Activated CD4-positive, CD25-positive, alpha-beta regulatory T cell treated with anti-CD3 and anti-CD28 coated beads, Interleukin-2, amount 50 U/mL, for 72 hours (primary cell): Measurements from ENCODE around the gene WDR36.

Source experiments
- DNase-seq: peaks from one replicate; pipeline ENCODE4 v3.0.0; 2021

WDR36 gene

DNA sequence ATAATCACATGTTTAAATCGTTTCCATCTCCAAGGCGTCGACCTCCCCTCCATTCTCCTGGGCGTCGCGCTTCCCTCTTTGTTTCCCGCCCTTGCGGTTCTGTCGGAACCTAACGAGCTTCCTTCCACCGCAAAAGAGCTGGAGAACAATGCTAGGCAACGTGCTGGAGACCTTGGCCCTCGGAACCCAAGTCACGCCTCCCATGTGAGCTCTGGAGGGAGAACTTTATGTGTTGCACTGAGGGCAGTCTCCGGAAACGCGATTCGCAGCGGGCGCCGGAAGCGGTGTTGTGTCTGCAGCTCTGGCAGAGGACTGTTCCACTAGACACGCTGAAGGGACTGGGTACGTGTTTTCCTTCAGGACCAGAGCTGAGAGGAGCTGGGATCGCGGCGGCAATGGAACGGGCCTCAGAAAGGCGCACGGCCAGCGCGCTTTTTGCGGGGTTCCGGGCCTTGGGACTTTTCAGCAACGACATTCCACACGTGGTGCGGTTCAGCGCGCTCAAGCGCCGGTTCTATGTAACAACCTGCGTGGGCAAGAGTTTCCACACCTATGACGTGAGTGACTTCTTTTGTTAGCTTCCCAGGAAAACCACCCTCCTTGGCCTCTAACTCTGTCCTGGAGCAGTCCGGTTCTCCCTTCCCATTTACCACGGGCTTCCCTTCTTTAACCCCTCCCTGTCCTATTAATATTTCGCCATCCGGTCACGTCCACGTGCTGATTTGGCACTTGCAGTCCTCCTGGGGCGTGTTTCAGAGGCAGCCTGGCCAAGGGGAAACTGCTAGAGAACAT lies at the start of gene WDR36:
TSS of gene WDR36 (plus strand) at position 287 of the 792 bp plus-strand sequence. CDS start at position 396, 109 bp downstream.
- DNase-seq = peak; percentile 87

DNA sequence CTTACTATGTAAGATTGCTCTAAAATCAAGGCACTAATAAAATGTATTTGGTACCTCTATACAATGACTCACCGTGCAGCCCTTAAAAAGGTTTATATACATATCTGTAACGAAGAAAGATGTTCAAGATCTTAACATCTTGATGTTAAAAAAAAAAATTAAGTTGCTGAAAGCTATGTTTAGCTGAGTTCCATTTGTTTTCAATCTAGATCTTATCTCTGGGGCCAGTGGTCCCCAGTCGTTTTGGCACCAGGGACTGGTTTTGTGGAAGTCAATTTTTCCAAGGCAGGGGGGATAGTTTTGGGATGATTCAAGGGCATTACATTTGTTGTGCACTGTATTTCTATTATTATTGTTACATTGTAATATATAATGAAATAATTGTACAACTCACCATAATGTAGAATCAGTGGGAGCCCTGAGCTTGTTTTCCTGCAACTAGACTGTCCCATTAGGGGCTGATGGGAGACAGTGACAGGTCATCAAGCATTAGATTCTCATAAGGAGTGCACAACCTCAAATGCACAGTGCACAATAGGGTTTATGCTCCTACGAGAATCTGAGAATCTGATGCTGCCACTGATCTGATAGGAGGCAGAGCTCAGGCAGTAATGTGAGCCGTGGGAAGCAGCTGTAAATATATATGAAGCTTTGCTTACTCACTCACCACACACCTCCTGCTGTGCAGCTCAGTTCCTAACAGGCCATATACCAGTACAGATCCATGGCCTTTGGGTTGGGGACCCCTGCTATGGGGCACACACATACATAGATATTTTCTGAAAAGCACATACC lies 48.2 kb upstream of the WDR36 start:
- no peak for DNase-seq

DNA sequence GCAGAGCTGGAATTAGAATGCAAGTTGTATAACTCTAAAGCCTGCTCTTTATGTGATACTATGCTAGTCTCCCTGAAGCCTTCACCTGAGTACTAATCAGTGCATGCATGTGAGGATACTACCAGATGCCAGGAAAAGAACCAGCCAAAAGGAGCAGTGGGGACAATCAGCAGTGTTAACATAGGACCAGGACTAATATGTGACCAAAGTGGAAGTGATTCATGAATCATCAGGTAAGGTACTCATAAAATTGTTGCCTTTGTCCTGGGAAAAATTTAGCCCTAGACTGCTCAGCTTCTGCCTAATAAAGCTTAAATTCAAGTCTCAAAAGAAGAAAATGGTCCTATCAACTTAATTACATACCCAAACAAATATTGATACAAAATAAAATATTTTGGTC lies 34.1 kb upstream of the WDR36 start:
- no peak for DNase-seq

DNA sequence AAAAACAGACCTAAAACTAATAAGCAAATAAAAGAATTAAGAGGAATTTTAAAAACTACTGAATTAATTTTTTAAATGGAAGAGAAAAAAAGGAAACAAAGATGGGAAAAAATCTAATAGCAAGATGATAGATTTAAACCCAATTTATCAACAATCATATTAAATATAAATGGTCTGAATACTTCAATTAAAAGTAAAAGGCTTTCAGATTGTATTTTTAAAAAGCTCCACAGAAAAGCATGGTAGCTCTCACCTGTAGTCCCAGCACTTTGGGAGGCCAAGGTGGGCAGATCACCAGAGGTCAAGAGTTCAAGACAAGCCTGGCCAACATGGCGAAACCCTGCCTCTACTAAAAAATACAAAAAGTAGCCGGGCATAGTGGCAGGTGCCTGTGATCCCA lies 32.0 kb upstream of the WDR36 start:
- no peak for DNase-seq

DNA sequence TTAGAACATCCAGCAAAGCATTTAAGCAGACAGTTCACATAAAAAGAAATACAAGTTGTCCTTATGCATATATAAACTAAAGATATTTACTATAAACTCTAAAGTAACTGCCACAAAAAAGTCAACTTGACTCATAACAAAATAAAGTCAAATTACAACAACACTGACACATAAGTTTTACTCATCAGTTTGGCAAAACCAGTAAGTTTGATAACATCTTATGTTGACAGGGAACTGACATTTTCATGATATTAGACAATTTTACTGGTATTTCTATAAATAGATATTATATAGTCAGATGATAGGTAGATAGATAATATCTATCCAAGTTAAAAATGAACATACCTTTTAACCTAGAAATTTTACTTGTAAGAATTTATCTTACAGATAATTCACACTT lies 30.5 kb upstream of the WDR36 start:
- no peak for DNase-seq

DNA sequence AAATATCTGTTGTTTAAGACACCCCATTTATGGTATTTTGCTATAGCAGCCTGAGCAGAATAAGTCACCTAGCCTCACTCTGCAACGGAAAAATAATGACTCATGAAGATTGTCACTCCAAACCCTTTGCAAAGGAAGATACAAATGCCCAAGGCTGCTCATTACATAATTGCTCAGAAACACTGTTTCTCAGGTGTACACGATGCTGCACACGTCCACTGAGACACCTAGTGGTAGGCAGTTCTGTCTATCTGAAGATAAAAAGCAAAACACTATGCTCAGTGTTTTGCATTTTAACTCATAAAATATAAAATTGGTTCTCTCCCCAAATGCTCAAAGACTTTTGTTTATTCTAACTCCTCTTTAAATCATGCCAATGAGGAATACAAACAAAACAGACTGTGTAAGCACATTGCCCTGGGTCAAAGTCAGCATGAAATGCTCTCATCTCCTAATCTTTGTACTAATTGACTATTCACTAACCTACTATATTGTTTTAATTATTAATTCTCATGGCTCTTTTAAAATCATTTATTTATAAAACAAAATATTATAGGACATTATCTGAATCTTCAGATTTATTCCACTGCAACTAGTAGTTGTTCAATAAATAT lies 28.3 kb upstream of the WDR36 start:
- DNase-seq = no peak

DNA sequence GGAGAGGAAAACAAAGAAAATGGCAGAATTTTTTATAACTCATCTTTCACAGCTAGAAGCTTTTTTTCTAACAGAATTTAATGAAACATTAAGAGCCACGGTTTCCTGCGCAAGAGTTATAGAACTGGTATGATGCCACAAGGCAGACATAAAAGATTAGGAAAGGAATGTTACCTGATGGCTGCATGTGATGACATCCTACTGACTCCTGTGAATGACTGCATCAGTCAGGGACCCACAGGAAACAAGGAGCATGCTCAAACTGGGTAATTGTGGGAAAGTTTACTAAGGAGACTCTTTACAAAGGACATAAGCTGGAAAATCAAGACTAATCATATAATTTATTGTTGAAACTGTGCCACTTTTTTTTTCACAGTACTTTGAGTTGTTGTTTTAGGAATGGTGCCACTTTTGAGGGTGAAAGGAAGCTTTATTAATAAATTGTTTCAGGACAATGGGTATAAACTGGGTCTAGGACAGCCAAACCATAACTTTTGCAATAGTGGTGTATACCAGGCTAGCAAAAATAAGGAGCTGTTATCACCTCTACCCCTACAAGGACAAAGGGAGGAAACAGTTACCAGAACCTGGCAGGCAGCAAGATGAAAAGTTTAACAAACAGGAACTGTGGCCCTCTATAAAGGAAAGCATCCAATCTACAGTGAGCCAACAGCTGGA lies 25.7 kb upstream of the WDR36 start:
- DNase-seq = no peak

DNA sequence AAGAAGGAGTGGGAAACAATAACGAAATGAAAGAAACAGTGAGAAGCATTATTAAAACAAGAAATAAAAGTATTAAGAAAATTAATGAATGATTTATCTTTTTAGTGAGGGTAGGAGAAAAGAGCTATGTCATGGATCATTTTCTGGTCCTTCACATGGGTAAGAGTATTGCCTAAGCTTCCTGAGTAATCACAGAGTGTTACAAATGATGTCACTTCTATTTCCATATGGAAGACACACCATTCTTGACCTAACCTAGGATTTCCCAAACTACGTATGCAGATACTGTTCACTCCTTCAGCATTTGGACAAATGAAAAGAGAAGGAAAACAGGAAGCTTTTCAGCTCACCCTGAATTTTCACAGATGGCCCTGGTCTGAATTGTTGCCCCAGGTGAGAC lies 23.9 kb upstream of the WDR36 start:
- no peak for DNase-seq

DNA sequence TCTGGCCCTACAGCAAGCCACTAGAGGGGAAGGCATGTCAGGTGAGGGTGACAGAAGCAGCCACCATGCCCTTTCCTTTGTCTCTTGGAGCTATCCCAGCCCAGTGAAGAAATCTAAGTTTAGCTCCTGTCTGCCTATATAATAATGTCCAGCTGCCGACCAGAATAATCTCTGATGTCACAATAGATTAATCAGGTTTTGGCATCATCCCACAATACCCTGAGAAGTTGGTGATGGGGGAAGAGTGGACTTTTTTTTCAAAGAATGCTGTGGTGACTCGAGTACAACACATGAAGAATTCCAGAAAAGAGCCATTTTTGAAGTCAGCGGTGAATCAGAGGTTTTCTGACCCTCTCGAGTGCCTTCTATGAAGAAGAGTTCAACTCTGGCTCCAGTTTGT lies 22.3 kb upstream of the WDR36 start:
- DNase-seq = no peak

DNA sequence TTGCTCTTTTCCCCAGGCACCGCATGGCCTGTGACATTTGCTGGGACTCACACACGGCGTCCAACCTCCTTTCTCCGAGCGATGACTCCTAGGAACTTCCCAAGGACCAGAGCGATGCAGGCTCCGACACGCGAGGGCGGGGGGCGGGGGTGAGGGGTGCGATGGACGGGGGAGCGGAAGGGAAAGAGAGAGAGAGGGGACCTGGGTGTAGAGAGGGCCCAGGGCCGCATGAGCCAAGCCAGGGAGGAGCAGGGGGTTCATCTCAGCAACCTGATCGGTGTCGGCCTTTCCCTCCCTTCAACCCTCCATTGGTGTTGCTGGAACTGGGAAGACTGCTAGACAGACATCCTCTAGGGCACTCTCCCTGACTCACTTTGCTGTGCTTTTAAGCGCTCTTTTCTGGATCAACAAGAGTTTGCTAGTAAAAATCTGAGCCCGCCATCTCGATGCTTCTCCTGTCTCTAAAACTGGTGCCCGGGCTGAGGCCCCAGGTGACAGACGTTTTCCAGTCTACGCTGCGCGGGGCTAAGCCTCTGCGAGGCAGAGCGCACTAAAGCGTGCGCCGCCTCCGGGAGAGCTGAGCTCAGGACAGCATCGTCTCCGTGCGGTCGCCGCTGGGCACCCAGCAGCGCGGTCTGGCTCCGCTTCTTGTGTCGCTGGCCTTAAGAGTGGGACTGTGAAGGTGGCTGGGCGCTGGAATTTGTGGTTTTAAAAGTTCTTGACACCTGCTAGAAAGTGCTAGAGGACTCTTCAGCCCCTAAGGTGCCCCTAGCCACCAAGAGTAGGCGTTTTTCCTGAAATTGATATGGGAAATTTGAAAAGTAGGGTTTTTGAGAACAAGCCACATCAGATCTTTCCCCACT lies 21.6 kb upstream of the WDR36 start:
- no peak for DNase-seq

DNA sequence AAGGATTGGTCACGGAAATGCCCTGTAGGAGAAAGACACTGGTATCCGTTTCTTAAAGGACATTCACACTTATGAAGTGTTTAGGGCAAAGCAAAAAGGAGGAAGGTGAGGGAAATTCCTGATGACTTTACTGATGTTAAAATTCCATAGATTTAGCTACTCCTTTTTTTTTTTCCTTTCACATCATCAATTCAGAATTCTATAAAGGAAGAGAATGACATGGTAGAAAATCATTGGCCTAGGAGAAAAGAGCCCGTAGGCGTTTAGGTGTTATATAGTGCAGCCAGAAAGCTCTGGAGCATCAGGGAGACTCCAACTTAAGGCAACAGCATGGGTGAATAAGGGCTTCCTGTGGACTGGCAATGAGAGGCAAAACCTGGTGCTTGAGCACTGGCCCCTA lies 20.7 kb upstream of the WDR36 start, which contains the start of gene TSLP:
TSS of gene TSLP (plus strand) at position 301 of the 400 bp plus-strand sequence. CDS start 178 bp downstream, outside the sequence.
- DNase-seq = no peak

DNA sequence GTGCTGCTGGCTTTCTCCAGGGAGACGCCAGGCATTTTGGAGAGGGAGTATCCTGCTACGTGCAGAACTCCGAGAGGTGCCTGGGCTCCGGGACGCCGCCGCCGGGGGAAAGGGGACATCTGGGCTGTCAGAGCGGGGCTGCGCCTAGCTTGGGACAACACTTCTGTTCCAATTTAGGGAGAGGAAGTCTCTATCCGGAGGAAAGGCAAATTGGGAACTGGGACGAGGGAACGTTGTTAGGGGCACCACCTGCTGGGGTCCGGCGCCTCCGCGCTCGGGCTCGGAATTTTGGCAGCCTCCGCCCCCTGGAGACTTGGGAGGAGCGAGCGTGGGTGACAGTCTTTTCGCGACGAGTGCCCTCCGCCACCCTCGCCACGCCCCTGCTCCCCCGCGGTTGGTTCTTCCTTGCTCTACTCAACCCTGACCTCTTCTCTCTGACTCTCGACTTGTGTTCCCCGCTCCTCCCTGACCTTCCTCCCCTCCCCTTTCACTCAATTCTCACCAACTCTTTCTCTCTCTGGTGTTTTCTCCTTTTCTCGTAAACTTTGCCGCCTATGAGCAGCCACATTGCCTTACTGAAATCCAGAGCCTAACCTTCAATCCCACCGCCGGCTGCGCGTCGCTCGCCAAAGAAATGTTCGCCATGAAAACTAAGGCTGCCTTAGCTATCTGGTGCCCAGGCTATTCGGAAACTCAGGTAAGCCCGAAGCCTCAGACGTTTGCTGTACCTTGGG lies 19.0 kb upstream of the WDR36 start:
- peak; percentile 46 for DNase-seq

DNA sequence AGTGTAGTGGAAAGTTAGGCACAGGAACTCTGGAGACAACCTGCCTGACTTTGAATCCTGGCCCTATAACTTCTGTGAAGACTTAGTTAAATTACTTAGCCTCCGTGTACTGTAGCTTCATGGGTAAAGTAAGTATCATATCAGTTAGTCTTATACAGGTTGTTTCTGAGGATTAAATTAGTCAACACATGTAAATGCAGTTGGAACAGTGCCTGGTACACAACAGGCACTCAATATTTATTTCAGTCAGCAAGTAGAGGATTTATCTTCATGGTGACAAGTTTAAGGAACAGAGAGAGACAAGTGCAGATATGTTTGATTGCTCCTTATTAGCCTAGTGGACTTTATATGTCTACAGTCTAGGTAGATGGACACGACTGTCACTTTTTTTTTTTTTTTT lies 17.9 kb upstream of the WDR36 start:
- no peak for DNase-seq

DNA sequence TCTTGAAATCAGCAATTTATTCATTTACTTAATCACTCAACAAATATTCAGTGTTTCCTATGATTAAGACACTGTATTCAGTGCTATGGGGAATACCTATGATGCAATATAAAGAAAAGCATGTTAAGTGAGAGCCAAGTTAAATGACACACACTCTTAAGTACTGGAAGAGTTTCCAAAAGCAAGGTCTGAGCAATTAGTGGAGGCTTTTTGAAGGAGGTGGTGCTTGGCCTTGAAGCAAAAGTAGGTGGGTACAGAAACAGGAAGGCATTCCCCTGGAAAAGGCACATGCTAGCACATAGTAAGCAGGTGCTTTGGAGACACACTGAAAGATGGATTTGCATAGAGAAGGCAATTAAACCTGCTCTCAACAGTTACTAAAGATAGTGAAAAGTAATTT lies 16.6 kb upstream of the WDR36 start:
- DNase-seq = no peak

DNA sequence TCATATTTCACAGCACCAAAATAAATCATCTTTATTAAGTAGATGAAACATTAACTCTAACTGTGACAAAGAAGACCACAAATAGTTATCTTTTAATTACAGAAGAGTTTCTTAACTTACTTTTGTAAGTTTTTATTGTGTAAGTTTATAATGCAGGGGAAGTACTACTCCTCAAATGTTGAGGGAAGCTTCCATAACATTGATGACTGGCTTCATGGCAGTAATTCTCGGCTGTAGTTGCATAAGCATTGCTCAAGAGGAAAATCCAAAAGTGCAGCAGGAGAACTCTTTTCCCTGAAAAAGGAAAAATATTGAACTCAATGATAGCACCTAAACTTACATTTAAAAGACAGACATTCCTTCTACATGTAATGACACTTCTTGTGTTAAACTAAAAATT lies 16.1 kb upstream of the WDR36 start:
- no peak for DNase-seq

DNA sequence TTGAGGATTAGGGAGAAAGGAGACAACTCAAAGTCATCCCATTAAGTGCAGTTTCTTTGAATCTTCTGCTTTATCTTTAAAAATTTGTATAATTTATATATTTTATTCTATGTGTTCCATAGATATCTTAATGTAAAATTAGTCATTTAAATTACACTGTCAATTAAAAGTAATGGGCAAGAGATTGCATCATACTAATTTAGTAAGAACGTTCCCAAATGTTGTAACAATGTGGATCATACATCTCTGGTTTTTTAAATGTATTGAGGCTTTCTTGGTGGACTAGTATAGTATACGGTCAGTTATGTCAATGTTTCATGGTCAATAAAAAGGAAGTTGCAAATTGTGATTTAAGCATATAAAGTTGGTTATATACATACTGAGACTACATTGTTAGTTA lies 14.5 kb upstream of the WDR36 start:
- DNase-seq = no peak

DNA sequence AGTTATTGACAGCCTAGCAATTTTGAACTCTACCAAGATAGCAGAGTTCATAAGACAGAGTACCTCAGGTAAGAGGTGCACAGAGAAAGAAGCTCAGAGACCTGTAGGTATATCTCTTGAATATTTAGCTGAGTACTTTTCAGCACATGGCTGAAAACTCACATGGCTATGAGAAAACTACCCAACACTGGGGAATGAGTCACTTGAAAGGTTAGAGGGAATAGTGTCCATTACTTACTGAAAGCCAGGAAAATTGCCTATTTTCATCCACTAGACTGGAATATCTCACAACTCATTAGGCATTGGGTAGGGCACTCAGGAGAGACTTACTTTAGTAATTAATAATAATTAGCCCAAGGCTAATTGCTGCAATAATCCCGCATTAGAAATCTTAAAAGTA lies 12.3 kb upstream of the WDR36 start:
- DNase-seq = no peak

DNA sequence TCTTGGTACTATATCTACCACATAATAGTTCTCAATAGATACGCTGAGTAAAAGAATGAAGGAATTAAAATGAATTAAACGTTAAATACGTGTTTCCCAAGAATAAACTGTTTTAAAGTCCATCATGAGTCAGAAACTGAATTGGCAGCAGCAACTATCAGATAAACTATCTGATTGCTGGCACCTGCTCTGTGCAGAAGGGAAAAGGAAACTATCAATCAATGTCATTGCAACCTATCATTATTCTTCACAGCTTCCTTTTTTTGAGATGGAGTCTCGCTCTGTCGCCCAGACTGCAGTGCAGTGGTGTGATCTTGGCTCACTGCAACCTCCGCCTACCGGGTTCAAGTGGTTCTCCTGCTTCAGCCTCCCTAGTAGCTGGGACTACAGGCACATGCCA lies 8.8 kb upstream of the WDR36 start:
- DNase-seq = no peak

DNA sequence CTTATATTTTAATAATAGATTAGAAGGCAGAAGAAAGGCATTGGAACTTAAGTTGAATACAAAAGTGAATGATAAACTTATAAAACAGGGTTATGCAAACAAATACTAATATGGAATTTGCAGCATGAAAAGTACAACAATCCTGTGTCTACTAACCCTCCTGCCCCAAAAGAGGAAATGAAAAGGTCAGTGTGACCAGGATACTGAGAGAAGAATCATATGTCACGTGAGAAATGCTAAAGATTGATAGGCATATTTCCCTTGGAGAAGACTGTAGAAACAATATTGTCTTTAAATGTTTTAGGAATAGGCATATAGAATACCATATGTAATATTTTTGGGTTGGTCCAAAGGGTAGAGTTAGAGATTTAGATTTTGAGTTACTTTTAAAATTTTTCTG lies 3.8 kb downstream of the WDR36 start:
- no peak for DNase-seq

DNA sequence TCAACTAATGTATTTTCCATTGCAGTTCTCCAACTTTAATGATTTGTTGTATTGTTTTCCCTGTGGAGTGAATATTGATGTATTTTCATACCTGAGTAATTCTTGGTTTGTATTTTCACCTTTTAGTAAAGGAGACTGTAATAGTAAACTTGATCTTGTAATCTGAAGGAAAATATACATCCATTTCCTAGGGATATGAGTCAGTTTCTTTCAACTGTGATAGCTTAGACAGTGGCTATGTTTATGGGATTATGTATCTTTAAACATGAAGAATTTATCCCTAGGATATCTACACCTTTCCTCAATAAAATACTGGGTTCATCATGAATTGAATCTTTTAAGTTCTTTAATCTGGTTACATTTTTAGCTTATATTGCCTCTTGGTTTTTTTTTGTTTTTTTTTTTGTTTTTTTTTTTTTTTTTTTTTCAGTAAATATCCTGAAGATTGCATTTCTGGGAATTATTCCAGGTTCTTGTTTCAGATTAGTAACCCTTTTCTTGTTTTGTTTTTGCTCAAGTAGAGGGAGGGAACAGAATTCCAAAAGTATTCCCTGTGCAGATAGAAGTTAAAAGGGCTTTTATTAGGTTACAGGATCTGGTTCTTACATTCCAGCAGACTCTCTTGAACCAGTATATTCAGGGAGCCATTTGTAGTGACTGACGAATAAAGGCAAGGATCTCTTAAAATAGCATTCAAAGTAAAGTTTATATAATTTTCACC lies 7.1 kb downstream of the WDR36 start:
- DNase-seq = no peak
